ENCODE measurements around the gene JMJD8. TPM values are rescaled to one million over a fixed set of nuclear protein-coding genes. Genes with fewer than 3 reads are reported as not detected.

The JMJD8 gene
- total RNA-seq, 1 experiment from 2014 or later, result 121 TPM

DNA sequence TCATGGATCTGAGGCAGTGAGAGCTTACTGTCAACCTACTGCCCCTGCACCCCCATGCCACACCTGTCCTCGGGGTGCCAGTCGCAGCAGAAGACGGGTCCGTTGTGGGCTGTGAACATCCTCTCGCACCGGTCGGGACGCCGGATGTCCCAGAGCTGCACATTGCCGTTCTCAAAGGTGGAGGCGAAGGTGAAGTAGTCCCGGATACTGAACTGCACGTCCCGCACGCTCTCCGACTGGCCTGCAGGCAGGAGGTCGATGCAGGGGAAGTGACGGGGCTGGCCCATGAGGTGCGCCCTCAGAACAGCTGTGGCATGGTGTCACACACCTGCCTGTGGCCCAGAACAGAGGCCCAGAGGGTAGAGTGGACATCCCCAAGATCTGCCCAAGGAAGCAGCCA lies 3.4 kb upstream of the JMJD8 start:
- Histone ChIP-seq H3K36me3 (ENCODE audit: control insufficient read depth in 1 of 2, insufficient read depth in 2 of 2, low read length in 2 of 2) (peaks cover 0 to 17% of the 10 kb centered on the region in 2 experiments; a peak in 2 of 4 replicates), H3K9me2 (ENCODE audit: insufficient read depth) (no peaks in the 10 kb centered on the region), H3K27ac (ENCODE audit: low read depth, low read length) (no peak overlapping the region), H3K9ac (ENCODE audit: low read length) (no peak overlapping the region), H3K4me3 (replicated peaks in 1 of 2; ENCODE audit: low read depth in 1 of 2, low read length in 2 of 2) (no peak overlapping the region), H3K4me1 (ENCODE audit: control insufficient read depth in 1 of 2, insufficient read depth in 2 of 2, low read length in 2 of 2) (peaks cover 16 to 50% of the 10 kb centered on the region in 2 experiments), H2AFZ (ENCODE audit: low read depth, low read length, poor library complexity, severe bottlenecking) (no peak overlapping the region), H3K9me3 (ENCODE audit: control insufficient read depth in 1 of 2, insufficient read depth in 1 of 2, low read depth in 1 of 2, low read length in 2 of 2) (no peaks in the 10 kb centered on the region), H3K4me2 (ENCODE audit: low read length) (no peak overlapping the region), H3K79me2 (ENCODE audit: insufficient read depth, low read length) (peaks cover 34% of the 10 kb centered on the region), H3K27me3 (ENCODE audit: insufficient read depth, low read length) (no peaks in the 10 kb centered on the region), H4K20me1 (ENCODE audit: insufficient read depth) (no peaks in the 10 kb centered on the region)
- no peak for TF ChIP-seq SP1 (IDR thresholded peaks at IDR 0.05; ENCODE audit: low read depth)
- TF ChIP-seq CBX3 (IDR thresholded peaks at IDR 0.05; ENCODE audit: low read depth), result no peak
- TF ChIP-seq, protein P1, sequence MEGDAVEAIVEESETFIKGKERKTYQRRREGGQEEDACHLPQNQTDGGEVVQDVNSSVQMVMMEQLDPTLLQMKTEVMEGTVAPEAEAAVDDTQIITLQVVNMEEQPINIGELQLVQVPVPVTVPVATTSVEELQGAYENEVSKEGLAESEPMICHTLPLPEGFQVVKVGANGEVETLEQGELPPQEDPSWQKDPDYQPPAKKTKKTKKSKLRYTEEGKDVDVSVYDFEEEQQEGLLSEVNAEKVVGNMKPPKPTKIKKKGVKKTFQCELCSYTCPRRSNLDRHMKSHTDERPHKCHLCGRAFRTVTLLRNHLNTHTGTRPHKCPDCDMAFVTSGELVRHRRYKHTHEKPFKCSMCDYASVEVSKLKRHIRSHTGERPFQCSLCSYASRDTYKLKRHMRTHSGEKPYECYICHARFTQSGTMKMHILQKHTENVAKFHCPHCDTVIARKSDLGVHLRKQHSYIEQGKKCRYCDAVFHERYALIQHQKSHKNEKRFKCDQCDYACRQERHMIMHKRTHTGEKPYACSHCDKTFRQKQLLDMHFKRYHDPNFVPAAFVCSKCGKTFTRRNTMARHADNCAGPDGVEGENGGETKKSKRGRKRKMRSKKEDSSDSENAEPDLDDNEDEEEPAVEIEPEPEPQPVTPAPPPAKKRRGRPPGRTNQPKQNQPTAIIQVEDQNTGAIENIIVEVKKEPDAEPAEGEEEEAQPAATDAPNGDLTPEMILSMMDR (IDR thresholded peaks at IDR 0.05 in 2 of 3, conservative IDR thresholded peaks at IDR 0.05 in 1 of 3; ENCODE audit: borderline replicate concordance in 1 of 3, insufficient read depth in 1 of 3, low read depth in 2 of 3, low read length in 2 of 3), result no peak
- no peak for TF ChIP-seq ZNF274 (IDR thresholded peaks at IDR 0.05; ENCODE audit: low read depth, low read length)
- TF ChIP-seq SIN3A (IDR thresholded peaks at IDR 0.05; ENCODE audit: low read depth), result no peak
- no TSS peak for BruUV-seq (replicated peaks)
- DNase-seq (ENCODE audit: low read depth, low spot score) (no peak), ATAC-seq (no peak)
- ChIA-PET RAD21 (ENCODE audit: low non-redundant PET in 1 of 2, low total read pairs in 2 of 2, uncharacterized antibody in 2 of 2, unreplicated experiment in 2 of 2) (no interaction called here), CTCF (no interaction called here), POLR2A (no interaction called here)
- intact Hi-C loops (cut with micrococcal nuclease), result no loop called here

DNA sequence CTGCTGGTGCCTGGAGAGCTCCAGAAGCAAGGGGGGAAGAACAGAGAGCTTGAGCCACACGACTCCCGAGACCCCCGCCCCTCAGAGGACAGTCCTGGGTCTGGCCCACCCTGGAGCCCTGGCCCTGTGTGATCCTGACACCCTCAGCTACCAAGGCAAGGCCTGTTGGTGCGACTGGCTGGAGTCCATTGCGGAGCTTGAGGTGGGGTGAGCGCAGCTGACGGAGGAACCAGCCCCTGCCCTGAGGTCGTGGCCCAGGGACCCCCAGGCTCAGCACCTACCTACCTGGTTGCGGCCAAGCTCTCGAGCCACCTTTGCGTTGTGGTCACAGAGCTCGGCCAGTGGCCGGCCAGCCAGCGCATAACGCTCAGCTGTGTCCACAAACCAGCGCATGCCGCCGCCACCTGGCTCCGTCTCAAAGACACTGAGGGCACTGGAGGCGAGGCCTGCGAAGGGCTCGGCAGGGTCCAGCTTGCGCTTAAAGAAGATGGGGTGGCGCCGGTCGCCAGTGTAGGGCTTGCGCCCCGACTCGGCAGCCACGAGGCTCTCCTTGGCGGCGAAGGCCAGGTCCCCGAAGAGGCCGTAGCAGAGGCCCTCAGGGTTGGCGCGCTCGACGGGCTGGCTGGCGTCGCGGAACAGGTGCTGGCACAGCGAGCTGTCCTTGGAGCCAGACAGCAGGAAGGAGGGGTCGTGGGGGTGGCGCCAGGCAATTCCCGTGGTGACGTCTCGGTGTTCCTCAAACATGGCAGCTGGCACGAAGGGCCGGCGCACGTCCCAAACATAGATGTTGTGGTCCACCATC lies 2.5 kb upstream of the JMJD8 start:
- Histone ChIP-seq H3K4me1 (ENCODE audit: control insufficient read depth in 1 of 2, insufficient read depth in 2 of 2, low read length in 2 of 2) (peaks cover 21 to 59% of the 10 kb centered on the region in 2 experiments), H3K27me3 (ENCODE audit: insufficient read depth, low read length) (no peaks in the 10 kb centered on the region), H3K9ac (ENCODE audit: low read length) (no peak overlapping the region), H3K79me2 (ENCODE audit: insufficient read depth, low read length) (peaks cover 42% of the 10 kb centered on the region), H3K9me3 (ENCODE audit: control insufficient read depth in 1 of 2, insufficient read depth in 1 of 2, low read depth in 1 of 2, low read length in 2 of 2) (no peaks in the 10 kb centered on the region), H3K4me2 (ENCODE audit: low read length) (0 out of 2 replicates have a peak overlapping the region, but pooled peaks have one; percentile 97), H2AFZ (ENCODE audit: low read depth, low read length, poor library complexity, severe bottlenecking) (no peak overlapping the region), H3K27ac (ENCODE audit: low read depth, low read length) (peak overlapping the region; percentile 0; the same call in 1 of the 2 replicates), H3K9me2 (ENCODE audit: insufficient read depth) (no peaks in the 10 kb centered on the region), H4K20me1 (ENCODE audit: insufficient read depth) (no peaks in the 10 kb centered on the region), H3K36me3 (ENCODE audit: control insufficient read depth in 1 of 2, insufficient read depth in 2 of 2, low read length in 2 of 2) (peaks cover 0 to 26% of the 10 kb centered on the region in 2 experiments; a peak in 2 of 4 replicates), H3K4me3 (replicated peaks in 1 of 2; ENCODE audit: low read depth in 1 of 2, low read length in 2 of 2) (no peak overlapping the region)
- no TSS peak for BruUV-seq (replicated peaks)
- intact Hi-C loops (cut with micrococcal nuclease), result no loop called here
- ATAC-seq (no peak), DNase-seq (ENCODE audit: low read depth, low spot score) (no peak)
- TF ChIP-seq RAD21 (IDR thresholded peaks at IDR 0.05; ENCODE audit: low read depth), result no peak
- no peak for TF ChIP-seq CBX3 (IDR thresholded peaks at IDR 0.05; ENCODE audit: low read depth)
- no peak for TF ChIP-seq POLR2A (IDR thresholded peaks at IDR 0.05; ENCODE audit: borderline replicate concordance, extremely low read depth, insufficient read depth, insufficient read length)
- no peak for TF ChIP-seq EZH2 (IDR thresholded peaks at IDR 0.05)
- no peak for TF ChIP-seq ELF1 (IDR thresholded peaks at IDR 0.05; ENCODE audit: borderline replicate concordance, low read depth)
- no peak for TF ChIP-seq SIN3A (IDR thresholded peaks at IDR 0.05; ENCODE audit: low read depth)
- no peak for TF ChIP-seq CEBPB (IDR thresholded peaks at IDR 0.05; ENCODE audit: low read depth)
- no peak for TF ChIP-seq SP1 (IDR thresholded peaks at IDR 0.05; ENCODE audit: low read depth)
- TF ChIP-seq, protein P2, sequence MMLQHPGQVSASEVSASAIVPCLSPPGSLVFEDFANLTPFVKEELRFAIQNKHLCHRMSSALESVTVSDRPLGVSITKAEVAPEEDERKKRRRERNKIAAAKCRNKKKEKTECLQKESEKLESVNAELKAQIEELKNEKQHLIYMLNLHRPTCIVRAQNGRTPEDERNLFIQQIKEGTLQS (IDR thresholded peaks at IDR 0.05), result no peak
- TF ChIP-seq, protein P3, sequence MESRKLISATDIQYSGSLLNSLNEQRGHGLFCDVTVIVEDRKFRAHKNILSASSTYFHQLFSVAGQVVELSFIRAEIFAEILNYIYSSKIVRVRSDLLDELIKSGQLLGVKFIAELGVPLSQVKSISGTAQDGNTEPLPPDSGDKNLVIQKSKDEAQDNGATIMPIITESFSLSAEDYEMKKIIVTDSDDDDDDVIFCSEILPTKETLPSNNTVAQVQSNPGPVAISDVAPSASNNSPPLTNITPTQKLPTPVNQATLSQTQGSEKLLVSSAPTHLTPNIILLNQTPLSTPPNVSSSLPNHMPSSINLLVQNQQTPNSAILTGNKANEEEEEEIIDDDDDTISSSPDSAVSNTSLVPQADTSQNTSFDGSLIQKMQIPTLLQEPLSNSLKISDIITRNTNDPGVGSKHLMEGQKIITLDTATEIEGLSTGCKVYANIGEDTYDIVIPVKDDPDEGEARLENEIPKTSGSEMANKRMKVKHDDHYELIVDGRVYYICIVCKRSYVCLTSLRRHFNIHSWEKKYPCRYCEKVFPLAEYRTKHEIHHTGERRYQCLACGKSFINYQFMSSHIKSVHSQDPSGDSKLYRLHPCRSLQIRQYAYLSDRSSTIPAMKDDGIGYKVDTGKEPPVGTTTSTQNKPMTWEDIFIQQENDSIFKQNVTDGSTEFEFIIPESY (IDR thresholded peaks at IDR 0.05; ENCODE audit: extremely low read depth, insufficient replicate concordance, low read length), result no peak
- no peak for TF ChIP-seq ZFX (IDR thresholded peaks at IDR 0.05)
- TF ChIP-seq FOSL1 (IDR thresholded peaks at IDR 0.05; ENCODE audit: low read depth), result no peak
- CTCF ChIA-PET, result interaction anchor here (0.9 to 1.4 kb wide), 2 partner anchors 9 to 417 kb away, joined by 3 to 6 read pairs; no protein-coding TSS in a partner anchor
- RAD21 ChIA-PET (ENCODE audit: low non-redundant PET in 1 of 2, low total read pairs in 2 of 2, uncharacterized antibody in 2 of 2, unreplicated experiment in 2 of 2), result no interaction called here
- POLR2A ChIA-PET, result no interaction called here

Measured in HCT116 (cell line).